Caco-2 (cell line): ENCODE measurements around the gene SLC25A21. TPM values are rescaled to one million over a fixed set of nuclear protein-coding genes. Genes with fewer than 3 reads are reported as not detected.

Experiments used
- BruUV-seq: library from RNA; stranded (reverse); fragments of 400-500 nt; replicated peaks from 2 replicates; lab custom pipeline; 2021; lab: Mats Ljungman, UMichigan
- CTCF ChIA-PET: fragments of 300-600 bp; sonication (Branson Sonifier 250); formaldehyde crosslinking; loops from one replicate; lab custom pipeline; 2022; ENCODE audit warnings: antibody characterized with exemption; lab: Charles Lee
- POLR2A ChIA-PET: fragments of 300-600 bp; sonication (Branson Sonifier 250); formaldehyde crosslinking; loops from one replicate; lab custom pipeline; 2022; ENCODE audit warnings: antibody characterized with exemption; lab: Charles Lee
- DNase-seq, 2 experiments: peaks; one replicate each; pipeline versions ENCODE4 v3.0.0 to v3.0.0-alpha.2; 2020 to 2022
- H3K27me3 ChIP-seq: replicated peaks from 2 replicates; pipeline ENCODE4 v1.6.0; 2011; ENCODE audit warnings: low read length; ENCODE audit not compliant: control insufficient read depth, insufficient read depth
- H3K36me3 ChIP-seq: 2 replicates; pipeline ENCODE4 v1.5.1; 2011; ENCODE audit warnings: low read length; ENCODE audit not compliant: control insufficient read depth, insufficient read depth
- H3K4me1 ChIP-seq: fragments of 250-450 bp; sonication (Bioruptor Pico); 2 replicates; pipeline ENCODE4 v1.5.1; 2020; ENCODE audit warnings: mild to moderate bottlenecking
- H3K4me3 ChIP-seq: 2 replicates; pipeline ENCODE4 v1.5.1; 2011; ENCODE audit warnings: low read depth, mild to moderate bottlenecking, control low read depth, low read length
- H3K9me3 ChIP-seq: fragments of 250-450 bp; sonication (Bioruptor Pico); 2 replicates; pipeline ENCODE4 v1.5.1; 2020; ENCODE audit warnings: mild to moderate bottlenecking, moderate library complexity
- H3K27ac Mint-ChIP-seq: one replicate; pipeline ENCODE4 v1.8.0; 2022; ENCODE audit warnings: mixed read lengths; ENCODE audit not compliant: unreplicated experiment
- H3K27me3 Mint-ChIP-seq: one replicate; pipeline ENCODE4 v1.8.0; 2022; ENCODE audit warnings: mixed read lengths; ENCODE audit not compliant: insufficient read depth, unreplicated experiment
- H3K36me3 Mint-ChIP-seq: one replicate; pipeline ENCODE4 v1.8.0; 2022; ENCODE audit warnings: mild to moderate bottlenecking, mixed read lengths; ENCODE audit not compliant: insufficient read depth, unreplicated experiment
- H3K4me1 Mint-ChIP-seq: one replicate; pipeline ENCODE4 v1.8.0; 2022; ENCODE audit warnings: low read depth, mixed read lengths; ENCODE audit not compliant: unreplicated experiment
- H3K4me3 Mint-ChIP-seq: one replicate; pipeline ENCODE4 v1.8.0; 2022; ENCODE audit warnings: mild to moderate bottlenecking, moderate library complexity, mixed read lengths; ENCODE audit not compliant: unreplicated experiment
- H3K9me3 Mint-ChIP-seq: one replicate; pipeline ENCODE4 v1.8.0; 2022; ENCODE audit warnings: mixed read lengths; ENCODE audit not compliant: unreplicated experiment
- CTCF ChIP-seq, 2 experiments: fragments of 200-600 bp in 1 of 2; IDR thresholded peaks; 1 replicate in 1 of 2; 2 replicates in 1 of 2; pipeline versions ENCODE4 v1.5.1 to v1.8.0; 2011 to 2022; ENCODE audit warnings: antibody characterized with exemption in 1 of 2, control low read depth in 1 of 2, inconsistent platforms in 1 of 2, low read depth in 1 of 2, low read length in 1 of 2, mild to moderate bottlenecking in 1 of 2, moderate library complexity in 1 of 2; ENCODE audit not compliant: insufficient read depth in 1 of 2, severe bottlenecking in 1 of 2, unreplicated experiment in 1 of 2
- intact Hi-C: fragments of 100-400 bp; cut with micrococcal nuclease; formaldehyde crosslinking; loops from one replicate; pipeline ENCODE4 v1.10.0; 2022; ENCODE audit not compliant: unreplicated experiment
- total RNA-seq: library from RNA; stranded (reverse); gene quantifications from 2 replicates; pipeline ENCODE4 v1.2.3, GENCODE V29; 2022

The SLC25A21 gene
- total RNA-seq, 1 experiment from 2014 or later, result 3.2 TPM

- Mint-ChIP-seq H3K36me3 (no peaks in the 10 kb centered on the region), H3K4me3 (no peak overlapping the region), H3K4me1 (no peaks in the 10 kb centered on the region), H3K27me3 (no peaks in the 10 kb centered on the region), H3K27ac (peak overlapping the region; percentile 16), H3K9me3 (no peaks in the 10 kb centered on the region)
- H3K9me3 ChIP-seq, result no peaks in the 10 kb centered on the region
- intact Hi-C loops, result no loop called here
- H3K27me3 ChIP-seq, result no peaks in the 10 kb centered on the region
- no peak overlapping the region for H3K4me3 ChIP-seq
- ChIA-PET CTCF (no interaction called here), POLR2A (no interaction called here)
- BruUV-seq, result no TSS peak
- no peaks in the 10 kb centered on the region for H3K36me3 ChIP-seq
- no peak for TF ChIP-seq CTCF (IDR thresholded peaks at IDR 0.05; ENCODE audit: insufficient read depth in 1 of 2, low read depth in 1 of 2, low read length in 1 of 2, severe bottlenecking in 1 of 2, unreplicated experiment in 1 of 2)
- H3K4me1 ChIP-seq, result no peaks in the 10 kb centered on the region
- DNase-seq, result no peak
Observed at GRCh38 chr14:37063467-37064240, 108.8 kb downstream of the SLC25A21 start.

- no TSS peak for BruUV-seq
- no peak for TF ChIP-seq CTCF (IDR thresholded peaks at IDR 0.05; ENCODE audit: insufficient read depth in 1 of 2, low read depth in 1 of 2, low read length in 1 of 2, severe bottlenecking in 1 of 2, unreplicated experiment in 1 of 2)
- no peak overlapping the region for H3K27ac Mint-ChIP-seq
- no peak for DNase-seq
- Histone ChIP-seq H3K4me1 (no peaks in the 10 kb centered on the region), H3K27me3 (no peaks in the 10 kb centered on the region), H3K36me3 (no peaks in the 10 kb centered on the region), H3K9me3 (no peaks in the 10 kb centered on the region), H3K4me3 (no peak overlapping the region)
- CTCF ChIA-PET, result no interaction called here
- intact Hi-C loops, result no loop called here
- no peaks in the 10 kb centered on the region for H3K36me3 Mint-ChIP-seq
- POLR2A ChIA-PET, result no interaction called here
- H3K27me3 Mint-ChIP-seq, result no peaks in the 10 kb centered on the region
- no peaks in the 10 kb centered on the region for H3K4me1 Mint-ChIP-seq
- H3K4me3 Mint-ChIP-seq, result no peak overlapping the region
- no peaks in the 10 kb centered on the region for H3K9me3 Mint-ChIP-seq
Observed at GRCh38 chr14:37062191-37062803, 110.1 kb downstream of the SLC25A21 start.

- TF ChIP-seq CTCF (IDR thresholded peaks at IDR 0.05; ENCODE audit: insufficient read depth in 1 of 2, low read depth in 1 of 2, low read length in 1 of 2, severe bottlenecking in 1 of 2, unreplicated experiment in 1 of 2), result no peak
Observed at GRCh38 chr14:37061697-37062096, 110.7 kb downstream of the SLC25A21 start.

More at GRCh38 chr14:37061697-37062096, 110.7 kb downstream of the SLC25A21 start:
- Mint-ChIP-seq H3K27me3 (no peaks in the 10 kb centered on the region), H3K4me1 (no peaks in the 10 kb centered on the region), H3K36me3 (no peaks in the 10 kb centered on the region), H3K4me3 (no peak overlapping the region), H3K9me3 (no peaks in the 10 kb centered on the region), H3K27ac (no peak overlapping the region)
- no peaks in the 10 kb centered on the region for H3K27me3 ChIP-seq
- ChIA-PET CTCF (no interaction called here), POLR2A (no interaction called here)
- intact Hi-C loops, result no loop called here
- no peaks in the 10 kb centered on the region for H3K4me1 ChIP-seq
- BruUV-seq, result no TSS peak
- H3K36me3 ChIP-seq, result no peaks in the 10 kb centered on the region
- DNase-seq, result no peak
- H3K4me3 ChIP-seq, result no peak overlapping the region
- H3K9me3 ChIP-seq, result no peaks in the 10 kb centered on the region
